ENCODE results near the gene MYLK2. TPM values are rescaled to one million over a fixed set of nuclear protein-coding genes. Genes with fewer than 3 reads are reported as not detected.
"Not testable (repeated sequence)": the region's sequence is repeated elsewhere in the genome, so short reads cannot be mapped to it uniquely, and the experiment has no call there.

Gene MYLK2
- total and polyA plus RNA-seq, 2 of the 4 experiments (the other 2 are of a cell fraction): 0.18 to 0.27 TPM

DNA sequence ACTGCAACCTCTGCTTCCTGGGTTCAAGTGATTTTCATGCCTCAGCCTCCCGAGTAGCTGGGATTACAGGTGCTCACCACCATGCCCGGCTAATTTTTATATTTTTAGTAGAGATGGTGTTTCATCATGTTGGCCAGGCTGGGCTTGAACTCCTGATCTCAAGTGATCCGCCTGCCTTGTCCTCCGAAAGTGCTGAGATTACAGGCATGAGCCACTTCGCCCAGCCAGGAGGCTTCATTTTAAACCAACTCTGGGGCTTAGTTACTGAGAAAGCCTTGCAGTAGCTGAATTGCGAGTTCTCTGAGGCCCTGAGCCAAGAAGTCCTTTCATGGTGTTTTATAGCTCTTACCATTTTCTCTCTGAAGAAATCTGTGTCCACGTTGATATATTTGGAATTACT is 5.0 kb upstream of the MYLK2 start:
- H2BK5ac ChIP-seq (ENCODE audit: low read depth, low read length, poor library complexity, severe bottlenecking); intact Hi-C loops (cut with micrococcal nuclease); H3K9ac ChIP-seq (ENCODE audit: low read depth, low read length); H3K27me3 ChIP-seq (ENCODE audit: control insufficient read depth, insufficient read depth, low read length); H3K56ac ChIP-seq (ENCODE audit: extremely low read depth, insufficient read depth, low read length); H3K18ac ChIP-seq (ENCODE audit: low read depth, low read length); H2BK20ac ChIP-seq (ENCODE audit: low read depth, low read length); H4K91ac ChIP-seq (ENCODE audit: insufficient read depth, low read depth, low read length); ATAC-seq (ENCODE audit: low read depth); H2AK5ac ChIP-seq (ENCODE audit: low read depth, low read length); H3K23ac ChIP-seq (ENCODE audit: low read depth, low read length); H2AK9ac ChIP-seq (replicated peaks; ENCODE audit: low read depth, low read length, poor library complexity); dilution Hi-C loops (cut with HindIII; ENCODE audit: low sequenced_read_pairs, unreplicated experiment); H2AFZ ChIP-seq (replicated peaks; ENCODE audit: low read length, poor library complexity); H2BK120ac ChIP-seq (ENCODE audit: low read depth, low read length); H3K4me2 ChIP-seq (ENCODE audit: low read depth, low read length); in situ Hi-C loops (cut with MboI; ENCODE audit: low sequenced_read_pairs); H4K20me1 ChIP-seq (ENCODE audit: insufficient read depth, low read length); H3K27ac ChIP-seq (ENCODE audit: insufficient read depth, low read length); H4K5ac ChIP-seq (ENCODE audit: low read depth, low read length); H3K4ac ChIP-seq (ENCODE audit: low read depth, low read length); DNase-seq; H3K14ac ChIP-seq (replicated peaks; ENCODE audit: low read depth, low read length); H4K8ac ChIP-seq (ENCODE audit: low read depth in 2 of 2, low read length in 2 of 2); H3K9me3 ChIP-seq (ENCODE audit: control insufficient read depth, insufficient read depth, low read length); H3K36me3 ChIP-seq (ENCODE audit: control insufficient read depth, insufficient read depth, low read length); H2BK15ac ChIP-seq (ENCODE audit: low read depth, low read length); H3K4me3 ChIP-seq (ENCODE audit: insufficient read depth, low read depth, low read length); BruUV-seq (replicated peaks); CTCF ChIA-PET: not testable (repeated sequence)
- Histone ChIP-seq H3K79me1 (ENCODE audit: low read depth in 1 of 2, low read length in 2 of 2) (peaks cover 3 to 18% of the 10 kb centered on the region in 2 experiments; a peak in 3 of 4 replicates), H3K4me1 (ENCODE audit: control insufficient read depth, insufficient read depth, low read length) (peaks cover 25% of the 10 kb centered on the region), H3K9me1 (ENCODE audit: insufficient read depth, low read length) (peaks cover 21% of the 10 kb centered on the region)
- POLR2A ChIA-PET (ENCODE audit: unreplicated experiment): interaction anchor here (0.7 kb wide), 1 partner anchor 86 kb away, joined by 6 read pairs; no protein-coding TSS in a partner anchor
- no CpG with 5 or more reads among the region's 7 CpGs for WGBS, 2 experiments (ENCODE audit: extremely low coverage in 2 of 2, insufficient read length in 1 of 2)

Measured in IMR-90 (cell line).